OCI-LY1 (cell line): ENCODE data around the gene ACER1.

Source experiments
- H2AFZ ChIP-seq: fragments of 200-600 bp; sonication (generic), shearing (Covaris generic); 2 replicates; pipeline ENCODE4 v1.6.0; 2014; ENCODE audit warnings: antibody characterized with exemption, mild to moderate bottlenecking, low read length
- H3F3A ChIP-seq: fragments of 200-600 bp; sonication (generic), shearing (Covaris generic); 2 replicates; pipeline ENCODE4 v1.6.0; 2014; ENCODE audit warnings: mild to moderate bottlenecking, antibody characterized with exemption, low read length, moderate library complexity; ENCODE audit not compliant: insufficient read depth
- H3K27ac ChIP-seq: fragments of 200-600 bp; sonication (generic); 2 replicates; pipeline ENCODE4 v1.5.1; 2014; ENCODE audit warnings: low read length, mixed run types, mild to moderate bottlenecking, low read depth; ENCODE audit not compliant: poor library complexity, severe bottlenecking
- H3K27me3 ChIP-seq: fragments of 200-600 bp; sonication (generic); 2 replicates; pipeline ENCODE4 v1.6.0; 2014; ENCODE audit warnings: antibody characterized with exemption, mild to moderate bottlenecking, low read length, moderate library complexity; ENCODE audit not compliant: insufficient read depth
- H3K36me3 ChIP-seq: fragments of 200-600 bp; sonication (generic); 2 replicates; pipeline ENCODE4 v1.6.1; 2014; ENCODE audit warnings: mild to moderate bottlenecking, antibody characterized with exemption, low read length, moderate library complexity, mixed read lengths; ENCODE audit not compliant: insufficient read depth
- H3K4me1 ChIP-seq: fragments of 200-600 bp; sonication (generic); 2 replicates; pipeline ENCODE4 v1.5.1; 2014; ENCODE audit warnings: mild to moderate bottlenecking, low read length, moderate library complexity; ENCODE audit not compliant: insufficient read depth, severe bottlenecking
- H3K4me2 ChIP-seq: fragments of 200-600 bp; sonication (generic), shearing (Covaris generic); 2 replicates; pipeline ENCODE4 v1.6.1; 2014; ENCODE audit warnings: low read length
- H3K4me3 ChIP-seq: fragments of 200-600 bp; sonication (generic); 2 replicates; pipeline ENCODE4 v1.5.1; 2014; ENCODE audit warnings: low read length, low read depth, mild to moderate bottlenecking, mixed read lengths; ENCODE audit not compliant: poor library complexity, severe bottlenecking
- H3K79me2 ChIP-seq: fragments of 200-600 bp; shearing (Covaris generic); 2 replicates; pipeline ENCODE4 v1.6.1; 2016; ENCODE audit warnings: mixed run types, low read length, mixed read lengths; ENCODE audit not compliant: insufficient read depth
- H3K9ac ChIP-seq: fragments of 200-600 bp; sonication (generic), shearing (Covaris generic); 2 replicates; pipeline ENCODE4 v1.6.1; 2014; ENCODE audit warnings: mild to moderate bottlenecking, low read length, mixed read lengths
- H3K9me2 ChIP-seq: fragments of 200-600 bp; sonication (generic), shearing (Covaris generic); 2 replicates; pipeline ENCODE4 v1.6.1; 2014; ENCODE audit warnings: low read depth, mild to moderate bottlenecking, low read length, mixed read lengths
- H3K9me3 ChIP-seq: fragments of 200-600 bp; shearing (Covaris generic); 2 replicates; pipeline ENCODE4 v1.6.1; 2014; ENCODE audit warnings: low read length, mixed read lengths
- H4K20me1 ChIP-seq: fragments of 200-600 bp; sonication (generic), shearing (Covaris generic); 2 replicates; pipeline ENCODE4 v1.6.0; 2016; ENCODE audit warnings: mild to moderate bottlenecking, low read length; ENCODE audit not compliant: insufficient read depth
- EZH2 ChIP-seq: fragments of 200-600 bp; sonication (generic), shearing (Covaris generic); IDR thresholded peaks from 2 replicates; pipeline ENCODE4 v1.8.0; 2017; ENCODE audit warnings: borderline replicate concordance, mixed run types, mild to moderate bottlenecking, antibody characterized with exemption, low read length, moderate library complexity, mixed read lengths
- TF ChIP-seq, protein P1 (sequence below): fragments of 200-600 bp; sonication (generic), shearing (Covaris generic); IDR thresholded peaks from 2 replicates; pipeline ENCODE4 v1.5.1; 2017; ENCODE audit warnings: mild to moderate bottlenecking, antibody characterized with exemption, low read length, moderate library complexity, mixed read lengths

ACER1 gene

DNA sequence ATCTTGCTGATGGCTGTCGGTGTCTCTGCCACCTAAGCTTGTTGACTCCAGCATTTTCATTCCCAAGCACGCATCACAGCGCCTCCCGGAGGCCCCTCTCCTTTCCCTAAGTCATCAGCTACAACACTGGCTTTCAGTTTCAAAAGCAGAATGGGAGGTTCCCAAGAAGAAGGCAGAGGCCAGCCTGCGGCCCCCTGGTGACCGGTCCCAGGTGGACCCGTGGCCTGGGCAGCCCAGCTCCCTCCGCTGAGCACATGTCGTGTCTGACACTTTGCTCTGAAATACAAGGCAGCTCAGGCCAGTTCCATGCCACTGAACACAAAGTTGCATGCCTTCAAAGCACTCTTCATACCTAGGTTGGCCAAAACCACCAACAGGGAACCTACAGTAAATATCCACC lies 62.2 kb downstream of the ACER1 start:
- Histone ChIP-seq H3K4me2 (no peak overlapping the region), H3K4me3 (no peak overlapping the region), H3K36me3 (peaks cover 45% of the 10 kb centered on the region), H2AFZ (no peak overlapping the region), H3K27me3 (no peaks in the 10 kb centered on the region), H3K27ac (no peak overlapping the region), H4K20me1 (no peaks in the 10 kb centered on the region), H3K9me3 (no peaks in the 10 kb centered on the region), H3K79me2 (peaks cover 39% of the 10 kb centered on the region), H3F3A (no peaks in the 10 kb centered on the region), H3K9ac (no peak overlapping the region), H3K9me2 (no peaks in the 10 kb centered on the region), H3K4me1 (no peaks in the 10 kb centered on the region)
- TF ChIP-seq EZH2 = no peak
- TF ChIP-seq, protein P1, sequence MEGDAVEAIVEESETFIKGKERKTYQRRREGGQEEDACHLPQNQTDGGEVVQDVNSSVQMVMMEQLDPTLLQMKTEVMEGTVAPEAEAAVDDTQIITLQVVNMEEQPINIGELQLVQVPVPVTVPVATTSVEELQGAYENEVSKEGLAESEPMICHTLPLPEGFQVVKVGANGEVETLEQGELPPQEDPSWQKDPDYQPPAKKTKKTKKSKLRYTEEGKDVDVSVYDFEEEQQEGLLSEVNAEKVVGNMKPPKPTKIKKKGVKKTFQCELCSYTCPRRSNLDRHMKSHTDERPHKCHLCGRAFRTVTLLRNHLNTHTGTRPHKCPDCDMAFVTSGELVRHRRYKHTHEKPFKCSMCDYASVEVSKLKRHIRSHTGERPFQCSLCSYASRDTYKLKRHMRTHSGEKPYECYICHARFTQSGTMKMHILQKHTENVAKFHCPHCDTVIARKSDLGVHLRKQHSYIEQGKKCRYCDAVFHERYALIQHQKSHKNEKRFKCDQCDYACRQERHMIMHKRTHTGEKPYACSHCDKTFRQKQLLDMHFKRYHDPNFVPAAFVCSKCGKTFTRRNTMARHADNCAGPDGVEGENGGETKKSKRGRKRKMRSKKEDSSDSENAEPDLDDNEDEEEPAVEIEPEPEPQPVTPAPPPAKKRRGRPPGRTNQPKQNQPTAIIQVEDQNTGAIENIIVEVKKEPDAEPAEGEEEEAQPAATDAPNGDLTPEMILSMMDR = 0 out of 2 replicates have a peak, but pooled peaks have one; percentile 8

DNA sequence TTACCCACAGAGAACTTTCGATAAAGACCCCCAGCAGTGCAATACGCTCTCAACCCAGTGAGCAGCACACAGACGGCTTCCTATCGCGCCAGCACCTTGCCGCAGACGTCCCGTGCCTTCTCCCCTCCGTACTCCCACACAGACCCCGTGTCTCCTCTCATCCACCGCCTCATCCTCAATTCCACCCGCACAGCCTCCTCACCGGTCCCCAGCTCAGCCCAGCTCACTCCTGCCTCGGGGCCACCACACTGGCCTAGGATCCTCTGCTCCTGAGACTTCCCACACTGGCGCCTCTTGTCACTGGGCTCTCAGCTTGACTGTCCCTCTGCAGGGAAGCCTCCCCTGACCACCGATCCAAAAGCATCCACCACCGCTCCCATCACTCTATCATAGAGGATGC lies 62.6 kb downstream of the ACER1 start:
- Histone ChIP-seq H3F3A (no peaks in the 10 kb centered on the region), H3K36me3 (peaks cover 49% of the 10 kb centered on the region), H3K9ac (no peak overlapping the region), H3K4me1 (no peaks in the 10 kb centered on the region), H4K20me1 (no peaks in the 10 kb centered on the region), H3K4me2 (no peak overlapping the region), H3K9me2 (no peaks in the 10 kb centered on the region), H3K4me3 (no peak overlapping the region), H2AFZ (no peak overlapping the region), H3K79me2 (peaks cover 34% of the 10 kb centered on the region), H3K27ac (no peak overlapping the region), H3K9me3 (no peaks in the 10 kb centered on the region), H3K27me3 (no peaks in the 10 kb centered on the region)
- TF ChIP-seq, protein P1 = no peak
- TF ChIP-seq EZH2 = no peak

DNA sequence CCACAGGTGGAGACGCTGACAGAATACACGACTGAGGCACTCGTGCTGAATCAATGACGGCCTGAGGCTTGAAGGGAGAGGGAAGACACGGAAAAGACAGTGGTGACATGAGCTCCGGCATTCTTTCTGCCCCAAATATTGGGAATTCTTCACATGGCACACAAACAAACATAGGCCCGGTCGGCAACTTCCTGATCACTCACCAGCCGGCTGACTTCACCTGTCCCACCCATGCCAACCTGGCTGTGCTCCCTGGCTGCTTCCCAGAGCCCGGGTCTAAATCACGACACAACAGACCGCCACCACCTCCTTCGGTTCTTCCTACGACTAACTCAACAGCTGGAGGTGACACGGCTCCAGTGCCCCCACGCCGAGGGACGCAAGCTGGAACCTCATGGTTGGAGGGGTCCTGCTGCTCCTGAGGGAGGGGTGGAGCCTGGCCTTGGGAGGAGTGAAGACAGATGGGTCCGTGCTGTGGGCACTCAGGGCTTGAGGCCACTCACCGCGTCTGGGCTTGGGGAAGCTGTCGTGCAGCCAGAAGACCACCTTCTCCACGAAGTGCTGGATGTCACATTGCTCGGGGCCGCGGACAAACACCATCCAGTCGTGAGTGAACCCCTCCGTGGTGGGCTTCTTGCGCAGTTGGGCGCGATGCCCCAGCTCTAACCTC lies 63.2 kb downstream of the ACER1 start:
- Histone ChIP-seq H3K27me3 (no peaks in the 10 kb centered on the region), H4K20me1 (no peaks in the 10 kb centered on the region), H3K79me2 (peaks cover 28% of the 10 kb centered on the region), H3K4me2 (no peak overlapping the region), H3K9me2 (no peaks in the 10 kb centered on the region), H3K9me3 (no peaks in the 10 kb centered on the region), H3K4me1 (no peaks in the 10 kb centered on the region), H3K9ac (no peak overlapping the region), H3K4me3 (no peak overlapping the region), H3F3A (no peaks in the 10 kb centered on the region), H3K36me3 (peaks cover 54% of the 10 kb centered on the region), H2AFZ (no peak overlapping the region), H3K27ac (no peak overlapping the region)
- TF ChIP-seq EZH2 = no peak
- TF ChIP-seq, protein P1 = no peak
